ENCODE data around the gene AGK.
"Not testable (repeated sequence)": the region's sequence is repeated elsewhere in the genome, so short reads cannot be mapped to it uniquely, and the experiment has no call there.

Gene AGK

GRCh38 chr7:141590071-141590470 is 38.9 kb downstream of the AGK start:
- no peak for DNase-seq

GRCh38 chr7:141590666-141591065 is 39.5 kb downstream of the AGK start:
- DNase-seq, result no peak

GRCh38 chr7:141593134-141593533 is 41.9 kb downstream of the AGK start:
- DNase-seq, result no peak

- DNase-seq, result no peak
Observed at GRCh38 chr7:141597966-141598365, 46.8 kb downstream of the AGK start.

GRCh38 chr7:141598408-141598807 is 47.2 kb downstream of the AGK start:
- no peak for DNase-seq

GRCh38 chr7:141600168-141601006 is 49.2 kb downstream of the AGK start:
- DNase-seq, result no peak

GRCh38 chr7:141609576-141609975 is 58.4 kb downstream of the AGK start:
- DNase-seq, result no peak

- no peak for DNase-seq
Observed at GRCh38 chr7:141610671-141611070, 59.5 kb downstream of the AGK start.

- no peak for DNase-seq
Observed at GRCh38 chr7:141612861-141613260, 61.7 kb downstream of the AGK start.

GRCh38 chr7:141617280-141617679 is 66.1 kb downstream of the AGK start:
- DNase-seq, result no peak

- no peak for DNase-seq
Observed at GRCh38 chr7:141619745-141620144, 68.5 kb downstream of the AGK start.

GRCh38 chr7:141624763-141625162 is 73.6 kb downstream of the AGK start:
- DNase-seq, result no peak

- no peak for DNase-seq
Observed at GRCh38 chr7:141630621-141631020, 79.4 kb downstream of the AGK start.

- DNase-seq, result no peak
Observed at GRCh38 chr7:141631525-141631924, 80.3 kb downstream of the AGK start.

- DNase-seq, result no peak
Observed at GRCh38 chr7:141634065-141634464, 82.9 kb downstream of the AGK start.

GRCh38 chr7:141636053-141636452 is 84.8 kb downstream of the AGK start:
- DNase-seq, result no peak

- no peak for DNase-seq
Observed at GRCh38 chr7:141640239-141640840, 89.1 kb downstream of the AGK start.

- DNase-seq, result no peak
Observed at GRCh38 chr7:141641876-141642275, 90.7 kb downstream of the AGK start.

GRCh38 chr7:141645188-141645587 is 94.0 kb downstream of the AGK start:
- DNase-seq, result no peak

- DNase-seq, result no peak
Observed at GRCh38 chr7:141646826-141647480, 95.7 kb downstream of the AGK start.

GRCh38 chr7:141647701-141648100 is 96.5 kb downstream of the AGK start:
- DNase-seq, result not testable (repeated sequence)

GRCh38 chr7:141648276-141649114 is 97.3 kb downstream of the AGK start:
- no peak for DNase-seq

Data from cerebellar nuclear complex (tissue), 1 donor.